GM12875 (cell line): ENCODE results near the gene PGGHG.
A peak's percentile ranks its signal among the peaks of the same experiment; 100 is the strongest.

Source experiments
- H3K4me3 ChIP-seq: one replicate; pipeline ENCODE4 v1.5.1; 2011; ENCODE audit warnings: low read depth, low read length, control low read depth
- TF ChIP-seq, protein P1 (sequence below): IDR thresholded peaks from 2 replicates; pipeline ENCODE4 v1.5.1; 2011; ENCODE audit warnings: low read depth, mild to moderate bottlenecking, control low read depth, inconsistent platforms, low read length, moderate library complexity, borderline replicate concordance; ENCODE audit not compliant: insufficient read depth

PGGHG gene

DNA sequence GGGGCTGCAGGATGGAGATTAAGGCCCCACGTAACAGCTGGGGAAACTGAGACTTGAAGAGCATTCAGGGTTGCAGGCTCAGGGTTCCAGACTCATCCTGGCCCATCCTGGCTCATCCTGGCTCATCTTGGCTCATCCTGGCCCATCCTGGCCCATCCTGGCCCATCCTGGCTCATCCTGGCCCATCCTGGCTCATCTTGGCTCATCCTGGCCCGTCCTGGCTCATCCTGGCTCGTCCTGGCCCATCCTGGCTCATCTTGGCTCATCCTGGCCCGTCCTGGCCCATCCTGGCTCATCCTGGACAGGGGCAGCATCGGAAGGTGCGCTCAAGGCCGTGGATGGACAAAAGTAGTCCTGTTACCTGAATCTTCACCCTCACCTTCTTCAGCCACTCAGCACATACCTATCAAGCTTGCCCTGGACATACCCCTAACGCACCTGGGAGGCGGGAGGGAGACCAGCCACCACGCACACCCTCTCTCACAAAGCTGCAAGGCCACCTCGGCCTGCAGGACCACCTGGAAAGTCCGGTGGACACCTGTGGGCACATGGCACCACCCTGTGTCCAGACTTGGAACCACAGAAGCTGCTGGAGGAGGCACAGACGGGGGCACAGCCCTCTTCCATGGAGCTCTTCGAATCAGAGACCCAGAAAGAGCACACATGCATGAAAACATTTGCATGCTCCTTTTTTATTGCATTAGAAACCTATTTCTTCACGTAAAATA, 31.0 kb upstream of the PGGHG start:
- no peak overlapping the region for H3K4me3 ChIP-seq
- TF ChIP-seq, protein P1, sequence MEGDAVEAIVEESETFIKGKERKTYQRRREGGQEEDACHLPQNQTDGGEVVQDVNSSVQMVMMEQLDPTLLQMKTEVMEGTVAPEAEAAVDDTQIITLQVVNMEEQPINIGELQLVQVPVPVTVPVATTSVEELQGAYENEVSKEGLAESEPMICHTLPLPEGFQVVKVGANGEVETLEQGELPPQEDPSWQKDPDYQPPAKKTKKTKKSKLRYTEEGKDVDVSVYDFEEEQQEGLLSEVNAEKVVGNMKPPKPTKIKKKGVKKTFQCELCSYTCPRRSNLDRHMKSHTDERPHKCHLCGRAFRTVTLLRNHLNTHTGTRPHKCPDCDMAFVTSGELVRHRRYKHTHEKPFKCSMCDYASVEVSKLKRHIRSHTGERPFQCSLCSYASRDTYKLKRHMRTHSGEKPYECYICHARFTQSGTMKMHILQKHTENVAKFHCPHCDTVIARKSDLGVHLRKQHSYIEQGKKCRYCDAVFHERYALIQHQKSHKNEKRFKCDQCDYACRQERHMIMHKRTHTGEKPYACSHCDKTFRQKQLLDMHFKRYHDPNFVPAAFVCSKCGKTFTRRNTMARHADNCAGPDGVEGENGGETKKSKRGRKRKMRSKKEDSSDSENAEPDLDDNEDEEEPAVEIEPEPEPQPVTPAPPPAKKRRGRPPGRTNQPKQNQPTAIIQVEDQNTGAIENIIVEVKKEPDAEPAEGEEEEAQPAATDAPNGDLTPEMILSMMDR = 0 out of 2 replicates have a peak, but pooled peaks have one; percentile 19

DNA sequence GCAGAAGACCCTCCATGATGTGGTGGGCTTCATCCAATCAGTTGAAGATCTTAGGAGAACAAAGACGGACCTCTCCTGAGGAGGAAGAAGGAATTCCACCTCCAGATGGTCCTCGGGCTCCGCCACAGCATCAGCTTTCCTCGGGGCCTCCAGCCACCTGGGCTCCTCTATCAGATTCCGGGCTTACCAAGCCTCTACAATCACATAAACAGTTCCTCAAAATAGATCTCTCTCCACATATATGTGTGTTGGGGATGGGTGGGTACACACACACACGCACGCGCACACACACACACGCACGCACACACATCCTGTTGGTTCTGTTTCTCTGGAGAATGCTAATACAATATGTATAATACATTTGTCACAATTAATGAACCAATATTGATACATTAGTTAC, 29.5 kb upstream of the PGGHG start:
- TF ChIP-seq, protein P1 = no peak
- no peak overlapping the region for H3K4me3 ChIP-seq

DNA sequence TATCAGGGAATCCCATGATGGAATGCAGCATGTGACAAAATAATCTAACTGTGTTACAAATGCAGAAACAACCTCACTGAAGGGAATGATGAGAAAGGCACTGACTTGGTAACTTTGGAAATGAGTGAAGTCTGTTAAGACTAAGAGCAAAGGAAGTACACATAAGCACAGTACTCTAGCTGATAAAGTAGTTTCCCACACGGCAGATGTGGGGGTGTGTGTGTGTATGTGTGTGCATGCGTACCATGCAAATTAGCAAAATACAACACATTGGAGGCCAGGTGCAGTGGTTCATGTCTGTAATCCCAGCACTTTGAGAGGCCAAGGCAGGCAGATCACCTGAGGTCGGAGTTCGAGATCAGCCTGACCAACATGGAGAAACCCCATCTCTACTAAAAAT, 27.3 kb upstream of the PGGHG start:
- TF ChIP-seq, protein P1 = no peak
- no peak overlapping the region for H3K4me3 ChIP-seq

DNA sequence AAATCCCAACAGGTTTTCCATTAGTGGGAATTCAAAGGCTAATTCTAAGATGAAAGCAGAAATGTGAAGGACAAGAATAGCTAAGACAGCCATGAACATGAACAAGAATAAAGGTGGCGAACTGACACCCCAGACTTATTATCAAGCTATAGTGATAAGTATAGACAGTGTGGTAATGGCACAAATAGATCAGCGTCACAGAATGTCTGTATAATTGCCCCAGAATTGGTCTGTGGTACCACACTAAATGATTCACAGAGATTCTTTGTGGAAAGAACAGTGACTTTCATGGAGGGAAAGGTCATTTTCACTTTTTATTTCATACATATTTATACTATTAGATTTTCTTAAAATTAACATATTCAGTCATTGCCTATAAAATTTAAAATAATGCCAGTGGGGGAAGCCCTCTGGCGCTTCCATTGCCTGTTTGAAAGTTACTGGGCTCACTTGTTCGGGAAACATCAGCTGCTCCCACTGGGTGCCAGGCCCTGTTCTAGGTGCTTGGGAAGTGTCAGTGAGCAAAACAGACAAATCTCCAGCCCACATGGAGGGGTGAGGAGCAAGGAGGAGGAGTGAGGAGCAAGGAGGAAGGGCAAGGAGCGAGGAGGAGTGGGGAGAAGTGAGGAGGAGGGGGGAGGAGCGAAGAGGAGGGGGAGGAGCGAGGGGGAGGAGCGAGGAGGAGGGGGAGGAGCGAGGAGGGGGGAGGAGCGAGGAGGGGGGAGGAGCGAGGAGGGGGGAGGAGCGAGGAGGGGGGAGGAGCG, 22.1 kb upstream of the PGGHG start:
- no peak overlapping the region for H3K4me3 ChIP-seq
- TF ChIP-seq, protein P1 = no peak

DNA sequence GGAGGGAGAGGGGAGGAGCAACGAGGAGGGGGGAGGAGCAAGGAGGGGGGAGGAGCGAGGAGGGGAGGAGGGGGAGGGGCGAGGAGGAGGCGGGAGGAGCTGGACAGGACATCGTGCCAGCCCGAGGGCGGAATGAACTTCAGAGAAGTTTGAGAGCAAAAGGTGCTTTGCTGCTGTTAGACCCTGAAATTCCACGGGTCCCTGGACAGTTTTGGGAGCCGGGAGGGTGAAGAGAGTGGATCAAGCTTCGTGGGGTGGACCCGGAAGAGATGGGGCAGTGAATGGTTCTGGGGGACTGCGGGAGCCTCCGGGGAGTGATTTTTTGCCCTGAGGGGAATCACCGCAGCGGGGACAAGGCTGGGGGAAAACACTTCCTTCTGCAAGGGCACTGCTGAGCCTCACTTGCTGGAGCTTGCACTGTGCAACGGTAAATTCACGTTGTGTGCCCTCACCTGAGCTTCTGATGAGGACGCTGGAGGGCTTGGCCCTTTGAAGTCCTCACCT, 21.4 kb upstream of the PGGHG start:
- peak overlapping the region; percentile 45 for H3K4me3 ChIP-seq
- TF ChIP-seq, protein P1 = no peak

DNA sequence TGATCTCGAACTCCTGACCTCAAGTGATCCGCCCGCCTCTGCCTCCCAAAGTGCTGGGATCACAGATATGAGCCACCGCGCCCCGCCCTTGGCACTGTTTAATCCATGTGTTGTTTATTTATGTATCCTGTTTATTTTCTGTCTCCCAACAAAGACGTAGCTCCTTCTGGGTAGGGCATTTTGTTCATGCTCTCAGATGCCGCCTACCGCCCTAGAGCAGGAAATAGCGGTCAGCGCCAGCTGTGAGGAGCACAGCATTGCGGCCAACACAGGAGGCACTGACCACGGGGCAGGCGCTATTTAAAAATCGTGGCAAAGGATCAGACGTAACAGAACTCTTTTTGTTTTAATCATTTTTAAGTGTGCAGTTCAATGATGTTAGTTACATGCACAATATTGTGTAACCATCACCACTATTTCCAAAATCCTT, 20.2 kb upstream of the PGGHG start:
- H3K4me3 ChIP-seq = peak overlapping the region; percentile 30

DNA sequence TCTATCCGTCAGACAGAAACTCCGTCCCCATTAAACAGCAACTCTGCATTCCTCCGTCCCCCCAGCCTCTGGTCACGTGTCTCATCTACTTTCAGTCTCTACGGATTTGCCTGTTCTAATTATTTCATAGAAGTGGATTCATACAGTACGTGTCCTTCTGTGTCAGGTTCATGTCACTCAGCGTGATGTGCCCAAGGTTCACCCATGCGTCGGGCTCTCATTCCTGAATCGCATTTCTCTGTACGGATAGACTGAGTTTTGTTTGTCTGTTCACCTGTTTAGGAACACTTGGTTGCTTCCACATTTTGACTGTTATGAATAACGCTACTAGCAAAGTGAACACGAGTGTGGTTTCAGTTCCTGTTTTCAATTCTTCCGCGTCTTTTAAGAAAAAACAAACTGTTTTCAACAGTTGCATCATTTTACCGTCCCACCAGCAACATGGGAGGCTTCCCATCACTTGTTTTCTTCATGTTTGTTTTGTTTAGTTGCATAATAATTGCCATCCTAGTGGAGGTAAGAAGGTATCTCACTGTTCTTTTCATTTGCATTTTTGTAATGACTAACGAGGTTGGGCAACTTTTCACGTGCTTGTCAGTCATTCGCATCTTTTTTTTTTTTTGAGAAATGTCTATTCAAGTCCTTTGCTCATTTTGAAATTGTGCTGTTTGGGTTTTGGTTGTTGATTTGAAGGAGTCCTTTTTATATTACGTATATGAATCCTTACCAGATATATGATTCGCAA, 19.6 kb upstream of the PGGHG start:
- peak overlapping the region; percentile 30 for H3K4me3 ChIP-seq

More for the DNA sequence above, 19.6 kb upstream of the PGGHG start:
- TF ChIP-seq, protein P1 = no peak
